Subcutaneous abdominal adipose tissue (tissue), 5 donors: ENCODE results near the gene ABCC8.

Source experiments
- H3K27ac ChIP-seq: one replicate; pipeline ENCODE4 v1.7.0; 2013; ENCODE audit warnings: low read depth, mild to moderate bottlenecking, inconsistent platforms, low read length, moderate library complexity
- H3K27me3 ChIP-seq, 5 donors: one replicate each; pipeline ENCODE4 v1.7.0; 2013; ENCODE audit warnings: low read length in 5 of 5, inconsistent platforms in 1 of 5; ENCODE audit not compliant: control insufficient read depth in 5 of 5, insufficient read depth in 4 of 5
- H3K36me3 ChIP-seq, 5 donors: one replicate each; pipeline ENCODE4 v1.7.0; 2013; ENCODE audit warnings: low read length in 5 of 5; ENCODE audit not compliant: control insufficient read depth in 5 of 5, insufficient read depth in 5 of 5
- H3K4me1 ChIP-seq, 5 donors: one replicate each; pipeline ENCODE4 v1.7.0; 2013; ENCODE audit warnings: low read length in 5 of 5, mild to moderate bottlenecking in 3 of 5, moderate library complexity in 1 of 5; ENCODE audit not compliant: control insufficient read depth in 5 of 5, insufficient read depth in 5 of 5
- H3K4me3 ChIP-seq, 5 donors: one replicate each; pipeline ENCODE4 v1.7.0; 2013; ENCODE audit warnings: low read length in 5 of 5, low read depth in 1 of 5
- H3K9ac ChIP-seq, 5 donors: one replicate each; pipeline ENCODE4 v1.7.0; 2013; ENCODE audit warnings: low read length in 5 of 5, mild to moderate bottlenecking in 4 of 5, moderate library complexity in 3 of 5
- H3K9me3 ChIP-seq, 5 donors: one replicate each; pipeline ENCODE4 v1.7.0; 2013; ENCODE audit warnings: low read length in 5 of 5; ENCODE audit not compliant: control insufficient read depth in 5 of 5
- donor health status: healthy.
- donor health status: healthy.
- donor health status: healthy.
- donor health status: healthy.
- donor health status: healthy.

The ABCC8 gene

GRCh38 chr11:17386331-17387084 lies 90.1 kb downstream of the ABCC8 start:
- H3K36me3 ChIP-seq: no peaks in the 10 kb centered on the region
- H3K27ac ChIP-seq: no peak overlapping the region
- H3K4me1 ChIP-seq: peaks cover 0 to 15% (median 7%) of the 10 kb centered on the region in 5 donors
- H3K4me3 ChIP-seq: no peak overlapping the region
- H3K27me3 ChIP-seq: peaks cover 4 to 13% (median 8%) of the 10 kb centered on the region in 5 donors
- H3K9me3 ChIP-seq: no peaks in the 10 kb centered on the region
- H3K9ac ChIP-seq: no peak overlapping the region

- Histone ChIP-seq H3K27ac (no peak overlapping the region), H3K9ac (no peak overlapping the region), H3K4me1 (peaks cover 0 to 15% (median 7%) of the 10 kb centered on the region in 5 donors), H3K4me3 (no peak overlapping the region), H3K27me3 (peaks cover 4 to 13% (median 8%) of the 10 kb centered on the region in 5 donors), H3K9me3 (no peaks in the 10 kb centered on the region), H3K36me3 (no peaks in the 10 kb centered on the region)
Measured at GRCh38 chr11:17385926-17386325, 90.7 kb downstream of the ABCC8 start.

GRCh38 chr11:17385492-17385891 lies 91.2 kb downstream of the ABCC8 start:
- Histone ChIP-seq H3K4me3 (no peak overlapping the region), H3K9me3 (no peaks in the 10 kb centered on the region), H3K27ac (no peak overlapping the region), H3K27me3 (peaks cover 4 to 13% (median 8%) of the 10 kb centered on the region in 5 donors), H3K36me3 (no peaks in the 10 kb centered on the region), H3K9ac (no peak overlapping the region), H3K4me1 (peaks cover 0 to 15% (median 7%) of the 10 kb centered on the region in 5 donors)

- peaks cover 4 to 12% (median 8%) of the 10 kb centered on the region in 5 donors for H3K27me3 ChIP-seq
- peaks cover 0 to 4% (median under 1%) of the 10 kb centered on the region in 5 donors for H3K9me3 ChIP-seq
- H3K27ac ChIP-seq: no peak overlapping the region
- H3K9ac ChIP-seq: no peak overlapping the region
- H3K36me3 ChIP-seq: no peaks in the 10 kb centered on the region
- peaks cover 0 to 12% (median 4%) of the 10 kb centered on the region in 5 donors for H3K4me1 ChIP-seq
- H3K4me3 ChIP-seq: no peak overlapping the region
Measured at GRCh38 chr11:17384002-17384511, 92.6 kb downstream of the ABCC8 start.

GRCh38 chr11:17383461-17383860 lies 93.2 kb downstream of the ABCC8 start:
- Histone ChIP-seq H3K9me3 (peaks cover 0 to 9% (median 2%) of the 10 kb centered on the region in 5 donors), H3K36me3 (no peaks in the 10 kb centered on the region), H3K9ac (no peak overlapping the region), H3K4me3 (no peak overlapping the region), H3K4me1 (peaks cover 0 to 9% (median under 1%) of the 10 kb centered on the region in 5 donors), H3K27ac (no peak overlapping the region), H3K27me3 (peaks cover 4 to 12% (median 8%) of the 10 kb centered on the region in 5 donors)

GRCh38 chr11:17382046-17382728 lies 94.5 kb downstream of the ABCC8 start:
- H3K4me3 ChIP-seq: no peak overlapping the region
- H3K36me3 ChIP-seq: no peaks in the 10 kb centered on the region
- H3K4me1 ChIP-seq: peaks cover 0 to 8% (median 0%) of the 10 kb centered on the region in 5 donors
- peaks cover 0 to 4% (median 3%) of the 10 kb centered on the region in 5 donors for H3K27me3 ChIP-seq
- peaks cover 0 to 10% (median 2%) of the 10 kb centered on the region in 5 donors for H3K9me3 ChIP-seq
- H3K27ac ChIP-seq: no peak overlapping the region
- no peak overlapping the region for H3K9ac ChIP-seq

GRCh38 chr11:17381156-17381555 lies 95.5 kb downstream of the ABCC8 start:
- H3K36me3 ChIP-seq: no peaks in the 10 kb centered on the region
- no peak overlapping the region for H3K27ac ChIP-seq
- no peak overlapping the region for H3K4me3 ChIP-seq
- no peak overlapping the region for H3K9ac ChIP-seq
- peaks cover 0 to 4% (median 0%) of the 10 kb centered on the region in 5 donors for H3K4me1 ChIP-seq
- peaks cover 0 to 13% (median 4%) of the 10 kb centered on the region in 5 donors for H3K9me3 ChIP-seq
- peaks cover 0 to 2% (median 0%) of the 10 kb centered on the region in 5 donors for H3K27me3 ChIP-seq

- no peaks in the 10 kb centered on the region for H3K36me3 ChIP-seq
- no peak overlapping the region for H3K4me3 ChIP-seq
- H3K9ac ChIP-seq: no peak overlapping the region
- H3K4me1 ChIP-seq: no peaks in the 10 kb centered on the region
- no peak overlapping the region for H3K27ac ChIP-seq
- peaks cover 0 to 26% (median 15%) of the 10 kb centered on the region in 5 donors for H3K9me3 ChIP-seq
- H3K27me3 ChIP-seq: no peaks in the 10 kb centered on the region
Measured at GRCh38 chr11:17379383-17380180, 97.1 kb downstream of the ABCC8 start.

GRCh38 chr11:17378655-17379054 lies 98.0 kb downstream of the ABCC8 start:
- no peak overlapping the region for H3K4me3 ChIP-seq
- H3K9me3 ChIP-seq: peaks cover 0 to 35% (median 24%) of the 10 kb centered on the region in 5 donors
- no peak overlapping the region for H3K9ac ChIP-seq
- H3K27me3 ChIP-seq: no peaks in the 10 kb centered on the region
- no peak overlapping the region for H3K27ac ChIP-seq
- H3K4me1 ChIP-seq: no peaks in the 10 kb centered on the region
- H3K36me3 ChIP-seq: peaks cover 0 to 2% (median 0%) of the 10 kb centered on the region in 5 donors
